EH (cell line): Measurements from ENCODE around the gene SLC39A13.
A peak's percentile ranks its signal among the peaks of the same experiment; 100 is the strongest.

ENCODE experiments used
- DNase-seq: peaks from one replicate; pipeline ENCODE4 v3.0.0-alpha.2; 2015; ENCODE audit warnings: low read depth

SLC39A13 gene

DNA sequence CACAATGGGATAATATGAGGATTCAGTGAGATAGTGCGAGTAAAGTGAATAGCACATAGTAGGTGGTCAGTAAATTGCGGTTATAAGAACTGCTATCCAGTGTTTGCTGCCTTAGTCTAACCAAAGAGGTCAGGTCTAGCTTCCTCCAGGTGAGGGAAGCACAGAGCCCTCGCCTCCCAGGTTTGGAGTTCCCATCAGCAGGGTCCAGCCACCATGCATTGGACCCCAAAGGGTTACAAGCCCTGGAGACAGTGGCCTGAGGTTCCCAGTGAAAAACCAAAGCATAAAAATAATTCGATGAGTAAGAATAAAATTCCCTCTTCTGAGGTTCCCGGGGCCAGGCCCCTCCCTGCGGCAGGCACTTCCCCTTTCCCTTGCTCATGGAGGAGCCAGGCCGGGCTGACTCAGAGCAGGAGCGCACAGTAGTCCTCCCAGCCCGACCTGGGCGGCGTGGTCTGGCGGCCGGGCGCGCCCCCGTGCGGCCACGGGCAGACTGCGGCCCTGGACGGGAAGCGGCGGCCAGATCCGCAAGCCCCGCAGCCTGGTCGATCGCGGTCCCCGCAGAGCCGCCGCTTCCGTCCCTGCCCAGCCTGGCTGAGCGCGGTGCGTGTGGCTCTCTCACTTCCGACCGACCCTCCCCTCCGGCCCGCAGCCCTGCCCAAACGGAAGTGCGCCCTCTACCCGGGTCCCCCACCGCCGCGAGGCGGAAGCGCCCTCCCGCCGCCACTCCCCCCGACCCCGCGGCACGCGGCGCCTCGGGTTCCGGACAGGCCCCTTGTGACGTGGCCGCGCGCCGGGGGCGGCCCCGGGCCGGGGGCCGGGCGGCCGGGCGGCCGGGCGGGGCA is at the start of gene SLC39A13:
Gene SLC39A13 (plus strand): TSS at position 845 of the 845 bp plus-strand sequence. CDS start 1,505 bp downstream, outside the sequence.
- peak; percentile 97 for DNase-seq

DNA sequence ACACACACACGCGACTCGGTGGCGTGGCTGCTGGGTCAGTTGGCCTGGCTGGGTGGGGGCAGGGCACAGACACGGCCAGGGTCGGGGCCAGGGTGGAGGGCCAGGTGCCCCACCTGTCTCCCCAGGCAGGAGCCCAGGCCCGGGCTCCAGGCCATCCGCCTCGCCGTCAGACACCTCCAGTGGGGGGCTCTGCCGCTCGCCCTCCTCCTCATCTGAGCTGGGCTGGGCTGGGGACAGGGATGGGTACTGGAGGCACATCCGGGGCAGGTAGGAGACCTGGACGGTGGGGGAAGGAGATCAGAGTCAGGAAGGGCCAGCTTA is 49.7 kb upstream of the SLC39A13 start:
- no peak for DNase-seq

DNA sequence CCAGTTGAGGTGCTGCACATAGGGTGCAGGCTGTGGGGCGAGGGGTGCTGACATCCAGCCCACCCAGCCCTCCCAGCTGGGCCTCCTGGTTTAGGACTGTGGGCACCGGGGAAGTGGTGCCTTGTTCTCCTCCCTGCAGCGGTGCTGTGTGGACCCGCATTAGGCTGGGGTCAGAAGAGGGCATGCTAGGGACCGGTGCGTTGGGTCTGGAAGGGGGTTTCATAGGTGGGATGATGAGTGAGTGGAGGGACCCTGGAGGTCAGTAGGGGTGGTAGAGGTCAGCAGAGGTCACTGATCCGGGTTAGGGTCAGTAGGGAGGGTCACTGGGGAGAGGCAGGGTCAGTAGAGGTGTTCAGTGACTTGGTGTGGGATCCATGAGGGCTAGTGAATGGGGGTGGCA is 49.2 kb upstream of the SLC39A13 start:
- no peak for DNase-seq

DNA sequence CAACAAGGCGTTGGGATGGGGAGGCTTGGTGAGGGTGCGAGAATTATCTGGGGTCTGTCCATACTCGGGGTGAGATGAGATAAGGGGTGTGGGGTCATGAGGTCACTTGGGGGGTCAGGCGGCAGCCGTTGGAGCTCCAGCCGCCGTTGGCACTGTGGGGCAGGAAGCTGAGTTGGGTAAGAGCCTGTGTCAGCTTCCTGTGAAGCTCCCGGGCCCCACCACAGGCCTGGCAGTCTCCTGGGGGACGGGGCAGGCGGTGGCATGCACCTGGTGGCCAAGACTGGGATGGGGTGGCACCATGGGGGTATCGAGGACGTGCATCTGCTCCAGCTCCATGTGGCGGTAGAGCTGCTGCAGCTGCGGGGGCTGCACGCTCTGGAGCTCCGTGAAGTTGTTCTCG is 48.8 kb upstream of the SLC39A13 start:
- no peak for DNase-seq

DNA sequence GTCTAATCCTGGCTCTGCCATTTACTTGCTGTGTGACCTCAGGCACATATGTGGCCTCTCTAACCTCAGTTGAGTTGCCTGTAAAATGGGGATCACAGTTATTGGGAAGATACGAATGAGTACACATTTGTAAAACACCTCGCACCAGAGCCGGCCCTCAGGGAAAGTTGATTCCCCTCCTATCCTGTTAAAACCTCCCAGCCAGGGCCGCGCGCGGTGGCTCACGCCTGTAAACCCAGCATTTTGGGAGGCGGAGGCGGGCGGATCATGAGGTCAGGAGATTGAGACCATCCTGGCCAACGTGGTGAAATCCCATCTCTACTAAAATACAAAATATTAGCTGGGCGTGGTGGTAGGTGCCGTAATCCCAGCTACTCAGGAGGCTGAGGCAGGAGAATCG is 48.0 kb upstream of the SLC39A13 start:
- DNase-seq, result no peak

DNA sequence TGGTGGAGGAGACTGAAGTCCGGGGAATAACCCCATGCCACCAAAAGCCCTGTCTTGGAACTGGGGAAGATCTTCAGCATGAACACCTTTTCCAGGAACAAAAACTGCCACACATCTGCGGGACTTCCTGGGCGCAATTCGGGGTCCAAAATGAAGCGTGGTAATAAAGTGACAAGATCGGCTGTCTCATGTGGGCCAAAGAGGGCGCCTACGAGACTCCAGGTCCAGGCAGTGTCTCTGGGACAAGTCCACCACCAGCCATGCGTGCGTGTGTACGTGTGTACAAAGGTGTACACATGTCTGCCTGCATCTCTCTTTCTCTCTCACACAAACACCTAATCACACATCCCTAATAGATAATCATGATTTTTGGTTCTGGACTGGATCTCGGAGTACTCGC is 47.0 kb upstream of the SLC39A13 start:
- DNase-seq, result no peak

DNA sequence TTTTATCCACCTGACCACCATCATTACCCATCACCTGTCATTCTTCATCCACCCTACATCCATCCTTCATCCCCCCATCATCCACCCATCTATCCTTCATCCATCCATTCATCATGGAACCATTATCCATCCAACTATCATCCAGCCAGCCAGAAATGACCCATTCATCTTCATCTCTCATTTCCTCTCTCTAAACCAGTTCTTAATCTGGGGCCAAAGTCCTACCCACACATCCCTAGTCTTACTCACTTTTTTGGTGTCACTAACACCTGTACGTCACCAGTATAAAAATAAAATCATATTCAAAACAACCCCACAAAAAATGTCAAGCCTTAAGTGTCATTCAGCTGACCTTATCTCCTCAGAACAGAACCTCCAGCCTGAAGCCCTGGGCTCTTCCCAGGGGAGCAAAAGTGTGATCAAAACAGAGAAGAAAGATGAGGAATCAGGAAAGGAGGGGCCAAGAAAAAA is 42.3 kb upstream of the SLC39A13 start:
- no peak for DNase-seq

DNA sequence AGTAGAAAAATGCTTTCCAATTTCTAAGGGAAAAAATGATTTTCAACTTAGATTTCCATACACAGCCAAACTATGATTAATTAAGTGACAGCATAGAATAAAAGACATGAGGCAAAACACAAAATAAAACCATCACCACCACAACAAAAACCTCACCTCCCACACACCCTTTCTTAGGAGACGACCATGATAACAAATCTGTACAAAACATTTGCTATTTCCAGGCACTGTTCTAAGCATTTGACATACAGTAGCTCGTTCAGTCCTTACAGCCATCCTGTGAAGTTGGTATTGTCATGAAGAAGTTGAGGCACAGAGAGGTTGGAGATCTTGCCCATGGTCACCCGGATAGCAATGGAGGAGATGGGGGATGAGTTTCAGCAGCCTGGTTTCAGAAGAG is 38.7 kb upstream of the SLC39A13 start:
- no peak for DNase-seq

DNA sequence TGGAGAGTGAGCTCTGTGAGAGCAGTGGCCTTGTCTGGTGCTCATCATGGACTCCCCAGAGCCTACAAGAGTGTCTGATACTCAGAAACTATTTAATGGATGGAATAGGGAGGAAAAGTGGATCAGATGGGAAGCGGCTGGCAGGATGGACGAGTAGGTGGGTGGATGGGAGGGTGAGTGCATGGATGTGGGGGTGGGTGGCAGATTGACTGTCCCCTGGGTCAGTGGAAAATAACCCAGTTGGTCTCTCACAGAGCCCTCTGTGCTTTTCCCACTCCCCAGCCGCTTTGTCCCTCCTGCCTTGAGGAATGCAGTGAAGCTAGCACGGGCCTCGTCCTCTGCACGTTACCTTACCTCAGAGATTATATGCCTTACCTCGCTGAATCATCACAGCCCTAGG is 36.0 kb upstream of the SLC39A13 start:
- no peak for DNase-seq

DNA sequence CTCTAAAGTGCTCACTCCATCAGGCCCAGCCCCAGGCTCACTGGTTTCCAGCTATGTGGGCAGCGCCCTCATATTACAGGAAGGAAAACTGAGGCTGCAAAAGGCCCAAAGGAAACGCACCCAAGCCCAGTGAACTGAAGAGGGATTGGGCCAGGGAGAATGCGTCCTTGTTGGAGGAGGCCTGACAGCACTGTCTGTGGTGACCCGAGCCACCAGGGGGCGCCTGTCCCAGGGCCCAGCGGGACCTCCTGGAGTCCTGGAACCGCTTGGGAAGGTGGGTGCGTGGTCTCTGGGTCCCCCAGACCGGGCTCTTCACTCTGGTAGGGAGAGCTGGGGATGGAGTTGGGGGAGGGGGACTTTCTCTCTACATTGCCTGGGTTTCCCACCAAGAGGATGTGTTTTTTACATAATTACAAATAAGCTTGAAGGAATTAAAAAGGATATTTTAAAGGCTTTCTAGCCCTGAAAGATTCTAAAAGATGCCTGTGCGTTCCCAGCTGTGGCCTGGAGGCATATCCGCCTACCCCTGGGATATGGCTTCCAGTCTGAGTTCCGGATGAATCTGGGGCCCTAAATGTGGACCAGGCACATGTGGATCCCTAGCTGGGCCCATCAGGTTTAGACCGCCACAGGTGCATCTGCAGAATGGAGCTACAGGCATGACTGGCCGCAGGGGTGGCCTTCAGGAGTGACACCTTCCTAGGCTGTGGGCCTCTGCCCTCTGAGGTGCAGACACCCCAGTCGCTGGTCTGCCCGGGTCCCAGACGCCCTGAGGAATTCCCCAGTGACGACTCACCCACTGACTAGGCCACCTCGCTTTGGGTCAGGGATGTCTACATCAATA is 34.3 kb upstream of the SLC39A13 start:
- DNase-seq, result peak; percentile 73

DNA sequence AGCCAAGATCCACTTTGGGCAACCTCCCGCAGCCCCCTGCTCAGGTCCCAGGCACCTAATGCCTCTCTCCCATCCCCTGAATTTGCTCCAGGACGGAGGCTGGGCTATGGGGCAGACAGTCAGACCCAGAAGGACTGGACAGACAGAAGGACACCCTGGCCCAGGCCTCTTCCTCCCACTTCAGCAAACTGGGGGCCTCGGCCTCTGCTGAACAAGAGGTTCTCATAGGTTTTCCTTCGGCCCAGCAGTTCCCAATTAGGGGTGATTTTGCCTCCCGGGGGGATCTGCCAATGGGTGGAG is 33.7 kb upstream of the SLC39A13 start:
- DNase-seq, result no peak

DNA sequence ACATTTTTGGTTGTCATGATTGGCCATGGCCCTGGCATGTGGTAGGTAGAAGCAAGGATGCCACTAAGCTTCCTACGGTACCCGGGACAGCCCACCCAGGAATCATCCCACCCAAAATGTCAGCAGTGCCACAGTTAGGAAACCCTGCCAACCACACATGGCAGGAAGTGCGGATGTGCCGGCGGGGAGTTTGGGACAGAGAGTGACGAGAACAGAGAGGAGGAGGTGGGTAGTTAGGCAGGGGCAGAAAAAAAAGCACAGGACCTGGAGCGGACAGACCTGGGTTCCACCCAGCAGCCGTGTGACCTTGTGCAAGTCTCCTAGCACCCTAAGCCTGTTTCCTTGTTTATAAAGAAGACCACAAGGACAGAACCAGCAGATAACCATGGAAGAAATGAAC is 33.4 kb upstream of the SLC39A13 start:
- no peak for DNase-seq

DNA sequence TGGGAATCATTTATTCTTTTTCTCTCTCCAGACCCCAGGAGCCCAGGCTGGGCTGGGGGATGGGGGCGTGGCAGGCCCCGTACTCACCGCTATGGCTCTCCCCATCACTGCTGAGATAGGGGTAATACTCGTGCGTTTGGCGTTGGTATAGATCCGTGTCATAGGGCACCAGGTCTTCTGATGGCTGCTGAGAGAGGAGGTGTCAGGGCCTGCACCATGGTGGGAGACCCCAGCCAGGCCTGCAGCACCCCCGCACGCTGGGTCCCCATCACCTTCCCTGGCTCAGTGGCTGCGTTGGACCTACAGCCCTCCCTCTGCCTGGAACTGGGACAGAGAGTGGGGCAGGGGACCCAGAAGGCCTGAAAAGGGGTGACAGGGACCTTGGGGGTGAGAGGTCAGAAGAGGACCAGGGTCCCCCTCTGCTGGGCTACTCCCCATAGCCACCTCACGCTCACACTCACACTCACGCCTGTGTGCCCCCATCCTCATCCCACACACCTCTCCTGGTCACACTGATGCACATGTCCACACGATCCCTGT is 32.8 kb upstream of the SLC39A13 start:
- no peak for DNase-seq

DNA sequence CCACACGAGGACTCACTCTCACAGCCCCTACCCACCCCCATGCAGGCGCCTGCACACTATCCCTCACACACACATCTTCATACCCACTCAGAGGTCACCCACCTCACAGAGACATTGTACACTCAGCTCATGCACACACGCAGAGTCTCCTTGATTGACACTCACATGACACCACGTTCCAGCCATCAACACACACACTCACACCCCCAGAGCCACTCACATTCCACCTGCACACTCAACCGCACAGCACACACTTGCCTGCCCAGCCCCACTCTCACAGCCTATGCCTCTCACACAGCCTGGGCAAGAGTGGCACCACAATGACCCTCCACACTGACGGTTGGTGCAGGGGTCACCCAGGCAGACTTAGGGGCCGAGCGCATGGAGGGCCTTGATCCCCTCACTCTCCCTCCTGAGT is 32.3 kb upstream of the SLC39A13 start:
- no peak for DNase-seq

DNA sequence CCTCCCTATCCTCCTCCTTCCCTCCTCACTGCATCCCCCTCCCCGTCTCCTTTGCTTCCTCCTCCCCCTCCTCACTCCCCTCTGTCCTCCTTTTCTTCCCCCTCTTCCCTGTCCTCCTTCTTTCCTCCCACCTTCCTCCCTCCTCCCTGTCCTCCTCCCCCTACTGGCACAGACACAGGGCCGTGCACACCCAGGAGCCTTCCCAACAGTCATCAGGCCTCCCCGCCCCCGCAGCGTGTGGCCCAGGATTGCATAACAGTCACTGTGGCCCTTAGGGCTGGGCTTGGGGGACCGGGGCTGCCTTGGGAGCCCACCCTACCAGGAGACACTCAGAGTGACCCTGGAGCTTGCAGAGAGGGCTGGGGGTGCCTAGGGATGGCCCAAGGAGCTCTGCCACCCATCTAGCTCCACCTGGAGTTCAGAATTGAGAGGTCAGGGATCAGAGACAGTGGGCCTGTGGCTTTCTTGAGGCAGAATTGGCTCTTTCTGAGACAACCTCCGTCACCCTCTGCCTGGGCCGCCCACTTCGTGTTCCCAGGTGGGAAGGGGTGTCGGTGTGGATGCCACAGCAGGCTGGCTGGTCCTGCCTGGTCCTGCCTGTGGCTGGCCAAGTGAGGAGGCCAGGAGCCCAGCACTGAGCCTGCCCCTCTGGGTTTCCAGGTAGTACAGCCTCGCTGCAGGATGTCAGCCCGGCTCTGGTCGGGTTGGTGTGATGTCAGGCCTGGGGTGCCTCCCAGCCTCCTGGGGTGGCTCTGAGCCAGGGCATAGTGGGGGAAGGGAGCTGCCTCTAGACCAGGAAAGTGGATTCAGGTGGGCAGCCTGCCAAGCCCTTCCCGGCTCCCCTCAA is 31.6 kb upstream of the SLC39A13 start:
- no peak for DNase-seq

DNA sequence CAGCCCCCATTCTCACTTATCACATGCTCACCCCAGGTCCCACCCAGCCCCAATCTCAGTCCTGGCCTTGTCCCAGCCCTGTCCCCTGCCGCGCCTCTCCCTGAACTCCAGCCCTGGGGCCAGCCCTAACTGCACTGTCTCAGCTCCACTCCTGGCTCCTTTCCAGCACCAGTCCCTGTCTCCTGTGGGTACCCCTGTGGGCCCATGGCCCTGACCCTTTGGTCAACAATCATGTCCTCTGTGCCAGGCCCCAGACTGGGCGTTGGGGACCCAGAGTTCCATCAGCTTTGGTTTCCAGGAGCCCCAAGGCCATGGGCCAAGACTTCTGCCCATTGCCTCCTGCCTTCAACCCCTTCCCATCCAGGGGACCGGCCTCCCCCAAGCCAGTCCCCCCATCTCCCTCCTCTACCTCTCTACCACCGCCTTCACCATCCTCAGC is 30.8 kb upstream of the SLC39A13 start:
- DNase-seq, result no peak

DNA sequence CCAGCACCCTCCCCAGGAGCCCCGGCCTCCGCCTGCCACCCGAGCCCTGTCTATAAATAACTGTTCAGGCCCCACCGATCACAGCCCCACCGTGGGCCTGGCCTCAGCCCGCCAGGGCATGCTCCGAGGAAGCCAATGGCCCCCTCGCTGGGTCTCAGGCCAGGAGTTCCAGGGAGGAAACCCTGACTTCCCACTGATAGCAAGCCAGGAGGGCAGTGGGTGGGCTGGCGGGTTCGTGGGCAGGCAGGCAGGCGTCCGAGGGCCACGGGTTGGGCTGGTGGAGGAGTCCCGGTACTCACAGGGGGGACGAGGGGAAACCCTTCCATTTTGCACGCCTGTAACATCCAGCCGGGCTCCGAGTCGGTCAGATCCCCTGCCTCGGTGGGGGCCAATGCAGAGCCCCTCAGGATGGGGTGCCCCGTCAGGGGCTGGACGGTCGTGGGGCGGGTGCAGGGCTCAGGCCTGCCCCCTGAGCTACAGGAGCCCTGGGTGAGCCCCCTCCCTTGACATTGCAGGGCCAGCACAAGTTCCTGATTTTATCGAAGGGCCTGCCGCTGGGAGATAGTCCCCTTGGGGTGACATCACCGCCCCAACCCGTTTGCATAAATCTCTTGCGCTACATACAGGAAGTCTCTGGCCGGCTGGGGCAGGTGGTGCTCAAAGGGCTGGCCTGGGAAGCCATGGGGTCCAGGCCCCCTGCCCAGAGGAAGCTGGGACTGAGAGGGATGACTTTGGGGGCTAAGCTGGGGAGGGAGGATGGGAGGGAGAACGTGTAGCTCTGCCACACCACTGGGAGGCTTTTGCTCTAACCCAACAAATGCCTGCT is 30.2 kb upstream of the SLC39A13 start, which contains the start of gene SPI1:
Gene SPI1 (minus strand): TSS at position 538 of the 826 bp plus-strand sequence. CDS start 194 bp downstream, at position 344.
- no peak for DNase-seq

DNA sequence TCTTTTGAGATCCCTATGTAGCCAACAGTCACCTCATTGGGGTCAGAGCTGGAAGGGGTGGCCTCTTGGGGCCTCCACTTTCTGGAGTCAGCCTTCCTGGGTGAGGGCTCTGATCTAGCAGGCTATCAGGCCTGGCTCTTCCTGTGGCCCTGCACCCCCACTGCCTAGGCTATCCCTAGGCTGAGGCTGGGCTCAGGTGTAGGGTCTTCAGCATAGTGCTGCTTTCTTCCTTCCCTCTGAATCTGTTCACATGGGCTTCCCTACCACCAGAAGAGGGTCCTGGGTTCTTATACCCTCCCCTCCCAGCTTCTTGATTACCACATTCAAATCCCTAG is 29.6 kb upstream of the SLC39A13 start:
- DNase-seq, result no peak

DNA sequence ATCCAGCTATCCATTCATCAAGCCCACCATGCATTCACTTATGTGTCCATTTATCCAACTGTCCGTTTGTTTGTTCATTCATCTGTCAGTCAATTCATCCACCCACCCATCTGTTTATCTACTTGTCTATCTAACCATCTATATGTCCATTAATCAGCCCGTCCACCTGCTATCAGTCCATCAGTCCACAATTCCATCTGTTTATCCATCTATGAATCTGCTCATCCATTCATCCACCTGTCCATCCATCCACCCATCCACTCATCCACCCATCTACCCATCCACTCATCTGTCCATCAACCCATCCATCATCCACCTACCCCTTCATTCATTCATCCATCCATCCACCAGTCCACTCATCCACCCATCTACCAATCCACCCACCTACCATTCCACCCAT is 29.1 kb upstream of the SLC39A13 start:
- no peak for DNase-seq

DNA sequence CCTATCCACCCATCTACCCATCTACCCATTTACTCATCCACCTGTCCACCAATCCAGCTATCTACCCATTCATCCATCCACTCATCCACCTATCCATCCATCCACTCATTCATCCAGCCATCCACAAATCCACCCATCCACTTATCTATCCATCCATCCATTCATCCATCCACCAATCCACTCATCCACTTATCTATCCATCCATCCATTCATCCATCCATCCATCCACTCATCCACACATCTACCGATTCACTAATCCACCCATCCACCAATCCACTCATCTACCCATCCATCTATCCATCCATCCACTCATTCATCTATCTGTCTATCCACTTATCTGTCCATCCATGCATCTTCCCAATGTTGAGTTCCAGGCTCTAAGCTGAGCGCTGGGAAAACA is 28.3 kb upstream of the SLC39A13 start:
- DNase-seq, result no peak

DNA sequence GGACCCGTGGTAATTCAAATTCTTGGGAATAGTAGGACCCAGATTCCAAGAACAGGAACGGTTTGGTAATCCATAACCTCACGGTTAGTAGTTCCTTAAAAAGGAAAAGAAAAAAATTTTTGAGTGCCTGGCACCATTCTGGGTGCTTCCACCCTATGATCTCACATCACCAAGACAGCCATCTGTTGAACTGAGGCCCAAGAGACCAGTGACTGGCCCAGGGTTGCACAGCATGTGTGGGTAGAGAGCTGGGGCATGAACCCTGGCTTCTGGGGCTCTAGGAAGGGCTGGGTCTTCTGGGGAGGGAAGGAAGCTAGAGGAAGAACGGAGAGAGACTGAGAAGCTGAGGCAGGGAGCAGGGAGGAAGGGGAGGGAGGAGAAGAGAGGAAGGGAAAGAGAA is 25.3 kb upstream of the SLC39A13 start:
- no peak for DNase-seq
